ENCODE measurements around the gene MAPK1.
"Not testable (repeated sequence)": the region's sequence is repeated elsewhere in the genome, so short reads cannot be mapped to it uniquely, and the experiment has no call there.

MAPK1 gene

DNA sequence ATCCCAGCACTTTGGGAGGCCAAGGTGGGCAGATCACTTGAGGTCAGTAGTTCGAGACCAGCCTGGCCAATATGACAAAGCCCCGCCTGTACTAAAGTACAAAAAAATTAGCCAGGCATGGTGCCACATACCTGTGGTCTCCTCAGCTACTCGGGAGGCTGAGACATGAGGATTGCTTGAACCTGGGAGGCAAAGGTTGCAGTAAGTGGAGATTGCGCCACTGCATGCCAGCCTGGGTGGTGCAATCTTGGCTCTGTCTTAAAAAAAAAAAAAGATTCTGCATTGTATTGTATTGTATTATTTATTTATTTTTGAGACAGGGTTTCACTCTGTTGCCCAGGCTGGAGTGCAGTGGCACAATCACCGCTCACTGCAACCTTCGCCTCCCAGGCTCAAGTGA is 122.5 kb downstream of the MAPK1 start:
- not testable (repeated sequence) for DNase-seq

DNA sequence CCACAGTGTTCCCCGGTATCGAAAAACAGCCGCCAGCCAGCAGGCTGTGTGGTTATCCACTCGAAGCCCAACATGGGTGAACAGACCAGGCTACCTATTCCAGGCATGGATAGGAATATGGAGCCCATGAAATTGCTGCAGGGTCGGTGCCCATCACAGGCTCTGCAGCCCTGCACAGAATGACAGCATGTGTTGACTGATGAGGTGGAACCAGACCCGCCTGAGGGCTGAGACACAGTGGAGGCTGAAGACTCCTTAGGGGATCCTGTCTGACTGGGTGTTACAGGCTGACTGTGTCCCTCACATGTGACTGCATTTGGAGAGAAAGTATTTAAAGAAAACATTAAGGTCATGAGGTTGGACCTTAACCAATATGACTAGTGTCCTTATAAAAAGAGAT is 125.7 kb downstream of the MAPK1 start:
- no peak for DNase-seq

DNA sequence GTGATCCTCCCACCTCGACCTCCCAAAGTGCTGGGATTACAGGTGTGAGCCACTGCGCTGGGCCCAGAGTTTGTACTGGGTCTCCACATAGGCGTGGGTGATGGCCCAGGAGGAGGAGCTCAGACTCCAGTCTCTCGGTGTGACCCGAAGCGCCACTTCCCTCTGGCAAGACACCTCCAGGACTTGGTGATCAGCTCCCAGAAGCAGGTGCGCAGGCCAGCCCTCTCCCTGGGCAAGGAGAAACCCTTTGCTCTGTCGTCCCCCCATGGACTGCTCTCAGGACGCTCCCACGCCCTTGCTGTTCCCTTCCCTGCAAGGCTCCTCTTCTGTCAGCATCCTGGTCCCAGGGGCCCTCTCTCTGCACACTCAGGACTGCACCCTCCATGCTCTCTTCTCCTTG is 126.4 kb downstream of the MAPK1 start:
- no peak for DNase-seq

DNA sequence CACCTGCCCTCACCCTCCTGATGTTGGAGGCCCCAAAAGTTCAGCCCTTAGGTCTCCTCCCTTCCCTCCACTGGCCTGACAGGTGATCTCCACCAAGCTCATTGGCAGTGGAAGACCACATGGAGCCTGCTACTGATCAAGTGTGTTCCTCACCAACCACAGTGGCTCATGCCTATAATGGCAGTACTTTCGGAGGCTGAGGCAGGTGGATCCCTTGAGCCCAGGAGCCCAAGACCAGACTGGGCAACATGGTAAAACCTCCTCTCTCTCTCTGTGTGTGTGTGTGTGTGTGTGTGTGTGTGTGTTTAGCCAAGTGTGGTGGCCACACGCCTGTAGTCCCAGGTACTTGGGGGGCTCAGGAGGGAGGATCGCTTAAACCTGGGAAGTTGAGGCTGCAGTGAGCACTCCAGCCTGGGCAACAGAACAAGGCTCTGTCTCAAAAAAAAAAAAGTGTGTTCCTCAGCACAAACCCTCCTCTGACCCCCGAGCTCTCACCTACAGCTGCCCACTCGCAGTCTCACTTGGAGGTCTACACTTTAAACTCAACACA is 127.5 kb downstream of the MAPK1 start:
- no peak for DNase-seq

DNA sequence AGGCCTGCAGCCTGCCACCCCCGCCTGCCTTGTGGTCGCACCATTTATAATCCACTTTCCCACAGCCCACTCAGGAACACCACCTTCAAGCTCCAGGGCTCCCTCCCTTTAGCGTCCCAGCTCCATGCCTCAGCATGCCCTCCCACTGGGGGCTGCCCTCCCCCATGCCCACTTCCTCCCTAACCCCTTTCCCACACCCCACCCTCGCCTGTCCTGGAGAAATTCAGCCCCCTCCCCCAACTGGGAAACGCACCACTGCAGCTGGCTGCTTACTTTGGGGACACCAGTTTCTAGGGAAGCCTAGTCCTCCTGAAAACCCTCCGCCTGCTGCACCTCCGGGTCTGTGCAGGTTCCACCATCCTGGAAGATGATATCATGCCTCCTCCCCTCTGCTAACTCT is 128.5 kb downstream of the MAPK1 start:
- DNase-seq = no peak

DNA sequence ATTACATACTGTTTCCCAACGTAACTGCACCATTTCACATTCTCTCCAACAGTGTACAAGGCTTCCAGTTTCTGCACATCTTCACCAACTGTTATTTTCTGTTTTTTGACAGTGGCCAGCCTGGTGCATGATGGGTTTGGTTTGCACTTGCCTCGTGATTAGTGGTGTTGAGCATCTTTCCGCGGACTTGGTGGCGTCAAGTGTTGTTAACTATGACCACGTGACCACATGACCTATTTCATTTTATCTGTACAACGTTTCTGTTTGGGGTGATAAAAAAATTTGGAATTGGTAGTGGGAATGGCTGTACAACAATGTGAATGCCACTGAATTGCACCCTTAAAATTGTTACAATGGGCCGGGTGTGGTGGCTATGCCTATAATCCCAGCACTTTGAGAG is 129.4 kb downstream of the MAPK1 start:
- DNase-seq = no peak

DNA sequence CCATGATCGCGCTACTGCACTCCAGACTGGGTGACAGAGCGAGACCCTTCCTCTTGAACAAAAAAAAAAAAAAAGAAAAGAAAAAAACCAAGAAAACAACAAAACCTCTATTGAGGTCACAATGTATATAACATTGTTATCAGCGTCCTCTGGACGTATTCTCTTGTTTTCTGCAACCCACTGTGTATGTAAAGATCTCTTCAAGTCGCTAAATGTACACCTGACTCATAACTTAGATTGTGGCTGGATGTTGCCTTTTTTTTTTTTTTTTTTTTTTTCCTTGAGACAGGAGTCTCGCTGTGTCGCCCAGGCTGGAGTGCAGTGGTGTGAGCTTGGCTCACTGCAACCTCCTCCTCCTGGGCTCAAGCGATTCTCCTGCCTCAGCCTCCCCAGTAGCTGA is 130.5 kb downstream of the MAPK1 start:
- no peak for DNase-seq

DNA sequence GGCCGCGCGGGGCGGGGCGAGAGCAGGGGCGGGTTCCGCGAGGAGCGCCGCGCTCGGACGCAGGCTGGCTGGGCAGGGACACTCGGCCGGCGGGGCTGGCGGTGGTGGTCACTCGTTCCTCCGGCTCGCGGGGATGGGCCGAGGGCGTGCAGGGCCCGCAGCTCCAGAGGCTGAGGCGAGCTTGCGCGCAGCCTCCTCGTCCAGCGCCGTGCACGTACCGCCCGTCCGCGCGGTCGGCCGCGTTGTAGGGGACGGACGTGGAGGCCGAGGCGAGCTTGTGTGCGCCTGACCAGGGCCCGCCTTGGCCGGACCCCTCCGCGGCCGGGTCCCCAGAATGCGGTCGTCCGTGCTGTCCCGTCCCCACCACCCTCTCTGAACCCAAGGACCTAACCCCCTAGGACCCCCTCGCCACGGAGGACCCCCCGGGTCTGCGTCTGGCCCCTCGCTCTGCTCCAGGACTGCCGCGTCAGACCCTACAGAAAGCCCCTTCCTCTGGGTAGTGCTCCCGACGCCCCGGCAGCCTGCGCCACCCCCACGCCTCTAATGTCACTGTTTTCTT is 131.3 kb downstream of the MAPK1 start:
- no peak for DNase-seq

DNA sequence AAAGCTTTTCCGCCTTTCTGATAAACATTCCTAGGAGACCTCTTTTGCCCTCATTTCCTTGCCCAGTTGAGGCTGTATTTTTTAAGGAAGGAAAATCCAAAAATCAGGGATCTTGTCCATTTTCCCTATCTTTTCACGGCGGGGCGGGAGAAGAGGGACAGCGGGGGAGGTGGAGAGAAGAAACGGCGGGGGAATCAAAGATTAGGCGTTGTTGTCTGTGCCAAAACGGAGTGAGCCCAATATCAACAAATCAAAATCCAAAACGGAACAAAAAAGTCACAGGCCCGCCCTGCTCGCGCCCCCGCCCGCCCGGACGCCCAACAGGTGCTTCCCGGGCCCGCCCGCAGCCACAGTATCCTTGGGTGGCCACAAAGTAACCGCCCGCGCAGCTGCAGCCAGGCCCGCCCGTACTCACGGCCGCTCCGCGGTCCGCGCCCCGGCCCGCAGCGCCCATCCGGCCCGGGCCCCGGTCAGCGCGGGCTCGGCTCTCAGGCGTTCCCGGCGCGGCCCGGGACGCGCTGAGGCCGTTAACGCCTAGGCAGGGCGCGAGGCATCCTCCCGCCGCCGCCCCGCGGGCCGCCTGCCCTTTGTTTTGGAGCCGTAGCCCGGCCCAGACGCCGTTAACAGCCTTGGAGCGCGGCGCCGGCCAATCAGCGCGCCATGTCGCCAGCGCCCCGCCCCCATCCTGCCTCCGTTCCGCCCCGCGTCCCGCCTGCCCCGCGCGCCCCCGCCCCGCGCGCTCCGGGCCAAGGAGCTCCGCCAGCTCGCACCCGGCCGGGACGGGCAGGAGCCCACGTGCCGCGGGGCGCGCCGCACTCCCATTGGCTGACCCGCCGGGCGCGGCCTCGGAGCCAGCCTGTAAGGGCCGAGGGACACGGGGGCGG is 132.0 kb downstream of the MAPK1 start, which contains the start of gene YPEL1:
Gene YPEL1 (minus strand): TSS at position 595 of the 884 bp plus-strand sequence. CDS start 25,050 bp downstream, outside the sequence.
- DNase-seq = no peak

DNA sequence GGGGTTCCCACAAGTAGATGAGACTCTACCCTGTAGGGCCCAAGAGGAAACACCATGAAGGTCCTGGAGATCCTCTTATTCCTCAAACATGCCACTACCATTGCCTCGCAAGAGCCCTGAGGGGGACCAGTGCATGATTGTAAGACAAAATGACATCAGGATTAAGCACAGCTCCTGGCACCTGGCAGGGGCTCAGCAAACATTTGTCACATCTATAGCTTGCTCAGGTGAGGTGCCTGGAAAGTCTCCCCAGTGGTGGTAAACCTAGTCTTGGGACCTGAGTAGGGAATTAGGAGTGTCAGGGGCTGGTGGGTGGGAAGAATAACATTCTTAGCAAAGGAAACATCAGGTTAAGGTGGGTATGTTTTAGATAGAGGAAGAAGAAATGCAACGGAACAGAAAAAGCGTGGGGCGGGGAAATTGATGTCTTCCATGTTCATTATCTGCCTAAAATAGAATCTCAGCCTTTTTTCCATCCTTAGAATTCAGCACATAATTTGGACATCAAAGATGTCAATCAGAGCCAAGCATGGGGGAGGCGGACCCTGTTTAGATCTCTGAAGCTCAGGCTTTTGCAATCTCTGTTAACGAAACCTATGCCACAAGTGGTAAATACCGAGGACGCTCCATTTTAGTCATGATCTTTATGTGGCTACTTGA is 132.8 kb downstream of the MAPK1 start:
- no peak for DNase-seq

DNA sequence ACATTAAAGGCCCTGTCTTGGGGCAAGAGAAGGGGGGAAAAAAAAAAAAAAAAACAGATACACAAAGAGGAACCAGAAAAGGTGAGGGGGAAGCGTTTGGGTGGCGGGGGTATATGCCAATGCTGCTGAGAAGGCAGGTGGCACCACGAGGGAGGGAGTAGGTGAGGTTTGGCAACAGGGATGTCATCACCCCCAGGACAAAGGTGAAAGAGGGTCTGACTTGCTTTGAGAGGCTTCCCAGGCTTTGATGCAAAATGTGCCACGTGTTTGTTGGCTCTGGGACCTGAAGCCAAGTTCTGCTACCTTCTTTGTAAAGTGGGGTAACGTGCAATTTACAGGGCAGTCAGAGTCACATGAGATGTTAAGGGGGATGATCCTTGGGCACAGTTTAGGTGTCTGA is 135.9 kb downstream of the MAPK1 start:
- DNase-seq = no peak

DNA sequence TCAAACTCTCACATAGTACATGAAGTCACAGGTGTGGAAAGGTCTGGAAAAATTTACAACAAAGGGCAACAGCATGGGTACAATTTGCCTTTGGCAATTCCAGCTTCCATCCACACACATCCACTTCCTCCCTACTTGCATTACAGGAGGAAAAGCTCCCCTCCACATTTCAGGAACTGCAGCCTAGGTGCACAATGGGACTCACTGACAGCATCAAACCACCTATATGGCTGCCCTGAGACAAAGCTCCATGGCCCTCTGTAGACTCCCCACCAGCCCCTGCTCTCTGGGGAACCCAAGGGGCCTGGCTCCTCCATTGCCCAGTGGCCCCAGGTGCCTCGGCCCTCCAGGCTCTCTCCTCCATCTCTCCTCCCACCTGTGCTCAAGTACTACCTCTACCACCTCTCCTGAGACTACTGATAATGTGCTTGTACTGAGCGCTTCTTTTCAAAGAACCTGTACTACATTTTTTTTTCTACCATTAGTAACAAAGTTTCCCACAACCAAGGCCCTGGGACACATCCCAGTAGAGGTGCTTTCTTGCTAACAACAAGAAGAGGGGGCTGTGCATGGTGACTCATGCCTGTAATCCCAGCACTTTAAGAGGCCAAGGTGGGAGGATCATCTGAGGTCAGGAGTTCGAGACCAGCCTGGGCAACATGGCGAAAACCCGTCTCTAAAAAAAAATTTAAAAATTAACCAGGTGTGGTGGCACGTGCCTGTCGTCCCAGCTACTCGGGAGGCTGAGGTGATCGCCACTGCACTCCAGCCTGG is 136.7 kb downstream of the MAPK1 start:
- no peak for DNase-seq

DNA sequence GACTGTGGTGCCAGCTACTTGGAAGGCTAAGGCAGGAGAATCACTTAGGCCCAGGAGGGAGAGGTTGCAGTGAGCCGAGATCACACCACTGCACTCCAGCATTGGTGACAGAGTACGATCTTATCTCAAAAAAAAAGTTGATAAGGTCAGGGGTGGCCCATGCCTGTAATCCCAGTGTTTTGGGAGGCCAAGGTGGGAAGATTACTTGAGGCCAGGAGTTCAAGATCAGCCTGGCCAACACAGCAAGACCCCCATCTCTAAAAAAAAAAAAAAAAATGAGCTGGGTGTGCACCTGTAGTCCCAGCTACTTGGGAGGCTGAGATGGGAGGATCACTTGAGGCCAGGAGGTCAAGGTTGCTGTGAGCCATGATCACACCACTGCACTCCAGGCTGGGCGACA is 138.3 kb downstream of the MAPK1 start:
- not testable (repeated sequence) for DNase-seq

DNA sequence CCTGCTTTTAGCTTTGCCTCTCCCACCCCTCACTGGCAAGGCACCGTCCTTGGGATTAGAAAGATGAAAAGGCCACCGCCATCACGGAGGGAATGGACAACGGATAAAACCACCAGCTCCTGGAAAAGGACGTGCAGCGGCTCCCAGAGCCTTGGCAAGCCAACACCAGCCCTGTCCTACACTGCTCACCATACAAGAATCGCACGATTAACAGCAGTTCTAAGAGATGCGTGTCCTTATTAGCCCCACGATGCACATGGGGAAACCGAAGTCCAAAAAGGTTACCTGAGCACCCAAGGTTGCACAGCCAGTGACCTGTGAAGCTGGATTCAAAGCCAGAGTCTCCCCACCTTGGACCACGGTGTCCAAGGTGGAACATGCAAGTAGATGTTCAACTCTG is 139.2 kb downstream of the MAPK1 start:
- DNase-seq = no peak

DNA sequence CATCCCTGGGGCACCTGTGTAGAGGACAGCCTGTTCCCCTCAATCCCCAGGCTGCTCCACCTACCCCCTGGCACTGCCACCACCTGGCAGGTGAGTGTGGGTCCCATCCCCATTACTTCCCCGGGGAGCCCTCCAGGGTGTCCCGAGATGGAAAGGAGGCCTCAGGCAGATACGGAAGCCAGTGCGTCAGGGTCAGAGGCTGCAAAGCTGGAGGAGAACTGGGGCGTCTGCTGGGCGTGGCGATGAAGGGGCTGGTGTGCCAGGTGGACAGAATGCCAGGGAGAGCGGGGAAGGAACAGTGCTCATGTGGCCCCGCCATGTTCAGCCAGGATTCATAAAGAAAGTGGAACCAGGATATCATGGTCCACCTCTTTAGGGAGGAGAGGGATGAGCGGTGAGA is 139.7 kb downstream of the MAPK1 start:
- DNase-seq = no peak

DNA sequence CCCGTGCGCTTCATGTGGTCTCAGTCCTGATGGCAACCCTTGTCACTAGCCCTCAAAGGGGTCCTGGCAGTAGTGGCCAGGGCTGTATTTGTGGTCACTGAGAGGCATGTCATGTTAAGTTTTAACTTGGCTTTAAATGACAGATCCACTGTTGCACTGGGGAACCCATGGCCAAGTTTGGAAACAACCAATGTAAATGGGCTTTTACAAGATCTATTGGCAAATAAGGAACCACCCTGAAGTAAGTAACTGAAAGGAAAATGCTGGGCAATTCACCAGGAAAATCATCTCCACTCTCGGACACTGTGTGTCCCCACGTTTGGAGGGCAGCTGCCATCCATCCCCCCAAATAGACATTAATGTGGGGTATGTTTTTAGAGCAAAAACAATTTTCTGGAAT is 140.3 kb downstream of the MAPK1 start:
- DNase-seq = no peak

DNA sequence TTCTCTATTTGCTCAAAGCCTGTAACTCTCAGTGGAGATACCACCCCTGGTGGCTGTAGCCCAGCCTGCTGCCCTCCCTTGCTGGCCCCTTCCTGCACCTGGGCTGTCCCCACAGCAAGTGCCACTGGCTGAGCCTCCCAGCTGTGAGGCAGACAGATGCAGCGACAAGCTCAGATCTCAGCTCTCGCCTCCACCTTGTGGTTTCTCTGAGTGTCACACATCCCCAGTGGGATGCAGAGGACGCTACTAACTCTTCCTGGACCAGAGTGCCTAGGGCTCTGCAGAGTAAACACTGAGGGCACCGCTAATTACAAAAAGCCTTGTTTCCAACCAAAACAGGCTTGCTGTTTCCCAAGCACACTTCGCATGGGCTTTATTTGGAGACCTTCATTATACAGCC is 140.8 kb downstream of the MAPK1 start:
- no peak for DNase-seq

DNA sequence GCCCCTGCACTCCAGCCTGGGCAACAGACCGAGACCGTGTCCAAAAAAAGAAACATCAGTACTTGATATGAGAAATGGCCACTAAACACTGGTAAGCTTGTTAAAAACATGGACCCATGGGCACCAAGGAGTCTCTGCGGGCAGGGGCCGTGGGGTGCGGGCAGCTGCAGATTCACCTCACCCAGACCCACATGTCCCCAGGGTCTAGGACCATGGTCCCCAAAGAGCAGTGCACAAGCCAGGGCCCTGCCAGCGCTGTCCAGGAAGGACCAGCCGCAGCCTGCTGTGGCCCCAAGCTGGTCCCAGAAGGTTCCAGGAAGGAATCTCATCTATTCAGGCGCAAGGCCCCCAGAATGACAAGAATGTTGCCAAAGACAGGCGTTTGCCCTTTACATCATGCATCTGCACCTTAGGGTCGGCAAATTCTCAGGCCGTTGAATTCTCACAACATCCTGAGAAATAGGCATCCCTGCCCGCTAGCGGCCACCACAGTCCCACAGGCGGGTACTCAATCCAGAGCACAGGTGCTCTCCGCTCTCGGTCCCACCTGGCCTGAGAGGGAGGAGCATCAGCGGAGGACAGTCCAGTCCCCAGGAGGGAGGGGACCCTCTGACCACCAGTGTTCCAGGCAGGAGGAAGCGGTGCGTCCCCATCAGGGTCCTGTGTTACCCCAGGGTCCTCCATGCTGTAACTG is 141.3 kb downstream of the MAPK1 start:
- no peak for DNase-seq

DNA sequence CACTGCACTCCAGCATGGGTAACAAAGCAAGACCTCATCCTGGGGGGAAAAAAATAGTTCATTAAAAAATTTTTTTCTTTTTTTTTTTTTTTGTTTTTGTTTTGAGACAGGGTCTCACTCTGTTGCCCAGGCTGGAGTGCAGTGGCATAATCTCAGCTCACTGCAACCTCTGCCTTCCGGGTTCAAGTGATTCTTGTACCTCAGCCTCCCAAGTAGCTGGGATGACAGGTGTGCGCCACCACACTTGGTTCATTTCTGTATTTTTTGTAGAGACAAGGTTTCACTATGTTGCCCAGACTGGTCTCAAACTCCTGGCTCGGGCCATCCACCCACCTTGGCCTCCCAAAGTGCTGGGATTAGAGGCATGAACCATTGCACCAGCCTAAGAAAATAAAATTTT is 142.9 kb downstream of the MAPK1 start:
- not testable (repeated sequence) for DNase-seq

DNA sequence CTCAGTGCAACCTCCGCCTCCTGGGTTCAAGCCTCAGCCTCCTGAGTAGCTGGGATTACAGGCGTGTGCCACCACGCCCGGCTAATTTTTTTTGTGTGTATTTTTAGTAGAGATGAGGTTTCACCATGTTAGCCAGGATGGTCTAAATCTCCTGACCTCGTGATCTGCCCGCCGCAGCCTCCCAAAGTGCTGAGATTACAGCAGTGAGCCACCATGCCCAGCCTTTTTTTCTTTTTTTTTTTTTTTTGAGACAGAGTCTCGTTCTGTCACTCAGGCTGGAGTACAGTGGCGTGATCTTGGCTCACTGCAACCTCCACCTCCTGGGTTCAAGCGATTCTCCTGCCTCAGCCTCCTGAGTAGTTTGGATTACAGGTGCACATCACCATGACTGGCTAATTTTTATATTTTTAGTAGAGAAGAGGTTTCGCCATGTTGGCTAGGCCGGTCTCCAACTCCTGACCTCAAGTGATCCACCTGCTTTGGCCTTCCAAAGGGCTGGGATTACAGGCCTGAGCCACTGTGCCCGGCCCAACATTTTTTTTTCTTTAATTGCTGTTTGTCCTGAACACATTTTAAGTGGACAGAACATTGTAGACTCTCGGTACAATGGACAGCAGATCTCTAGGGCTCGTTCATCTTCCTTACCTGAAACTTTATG is 146.1 kb downstream of the MAPK1 start:
- not testable (repeated sequence) for DNase-seq

DNA sequence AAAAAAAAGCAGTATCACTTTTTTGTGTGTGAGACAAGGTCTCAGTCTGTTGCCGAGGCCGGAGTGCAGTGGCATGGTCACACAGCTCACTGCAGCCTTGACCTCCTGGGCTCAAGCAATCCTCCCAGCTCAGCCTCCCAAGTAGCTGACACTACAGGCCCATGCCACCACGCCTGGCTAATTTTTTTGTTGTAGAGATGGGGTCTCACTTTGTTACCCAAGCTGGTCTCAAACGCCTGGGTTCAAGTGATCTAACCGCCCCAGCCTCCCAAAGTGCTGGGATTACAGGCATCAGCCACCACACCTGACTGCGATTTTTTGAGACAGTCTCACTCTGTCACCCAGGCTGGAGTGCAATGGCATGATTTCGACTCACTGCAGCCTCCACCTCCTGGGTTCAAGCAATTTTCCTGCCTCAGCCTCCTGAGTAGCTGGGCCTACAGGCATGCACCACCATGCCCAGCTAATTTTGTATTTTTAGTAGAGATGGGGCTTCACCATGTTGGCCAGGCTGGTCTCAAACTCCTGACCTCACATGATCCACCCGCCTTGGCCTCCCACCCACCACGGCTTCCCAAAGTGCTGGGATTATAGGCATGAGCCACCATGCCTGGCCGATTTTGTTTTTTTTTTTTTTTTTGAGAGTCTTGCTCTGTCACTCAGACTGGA is 147.1 kb downstream of the MAPK1 start:
- not testable (repeated sequence) for DNase-seq
